Body of pancreas (tissue), 4 donors: ENCODE data around the gene BICD2.

ENCODE experiments used
- CTCF ChIP-seq, 7 experiments: fragments of 450-650 bp in 4 of 7; fragments of 200-600 bp in 3 of 7; sonication (generic) in 3 of 7; IDR thresholded peaks; one replicate each; pipeline ENCODE4 v1.5.1; 2016 to 2019; ENCODE audit warnings: antibody characterized with exemption in 7 of 7
- POLR2A ChIP-seq, 3 donors: fragments of 450-650 bp; IDR thresholded peaks; one replicate each; pipeline ENCODE4 v1.6.1; 2016; ENCODE audit warnings: antibody characterized with exemption in 3 of 3, mild to moderate bottlenecking in 2 of 3

GRCh38 chr9:92682269-92682668 is 82.4 kb downstream of the BICD2 start:
- TF ChIP-seq CTCF (IDR thresholded peaks at IDR 0.05) (no peak), POLR2A (IDR thresholded peaks at IDR 0.05) (no peak)
